HepG2 (cell line): ENCODE results near the gene PPP4C. TPM values are rescaled to one million over a fixed set of nuclear protein-coding genes. Genes with fewer than 3 reads are reported as not detected.

Experiments used
- AHDC1 ChIP-seq: sonication (generic); formaldehyde crosslinking; IDR thresholded peaks from 2 replicates; pipeline ENCODE4 v1.5.1; 2020; ENCODE audit warnings: mild to moderate bottlenecking, missing genetic modification reagents, borderline replicate concordance
- HDAC2 ChIP-seq: sonication (generic); formaldehyde crosslinking; IDR thresholded peaks from 2 replicates; pipeline ENCODE4 v1.4.0; 2020; ENCODE audit warnings: missing genetic modification reagents
- HNRNPL ChIP-seq: fragments of 200-400 bp; formaldehyde crosslinking; IDR thresholded peaks from 2 replicates; pipeline ENCODE4 v1.6.1; 2017; ENCODE audit warnings: mild to moderate bottlenecking, low read depth, low read length
- JUNB ChIP-seq: sonication (generic); formaldehyde crosslinking; IDR thresholded peaks from 2 replicates; pipeline ENCODE4 v1.8.0; 2022; ENCODE audit warnings: missing genetic modification reagents, mild to moderate bottlenecking, borderline replicate concordance
- MEIS1 ChIP-seq: sonication (generic); formaldehyde crosslinking; IDR thresholded peaks from 2 replicates; pipeline ENCODE4 v1.9.0; 2021; ENCODE audit warnings: mild to moderate bottlenecking, missing genetic modification reagents, moderate library complexity, borderline replicate concordance
- POLR2AphosphoS5 ChIP-seq: IDR thresholded peaks from 2 replicates; pipeline ENCODE4 v1.6.1; 2012; ENCODE audit warnings: low read depth, low read length
- TARDBP ChIP-seq: sonication (generic); formaldehyde crosslinking; IDR thresholded peaks from 2 replicates; pipeline ENCODE4 v1.8.0; 2022; ENCODE audit warnings: mild to moderate bottlenecking, missing genetic modification reagents
- ZBTB14 ChIP-seq: sonication (generic); formaldehyde crosslinking; IDR thresholded peaks from 2 replicates; pipeline ENCODE4 v1.4.0; 2020; ENCODE audit warnings: missing genetic modification reagents
- ZNF143 ChIP-seq: sonication (generic); formaldehyde crosslinking; IDR thresholded peaks from 2 replicates; pipeline ENCODE4 v1.4.0; 2020; ENCODE audit warnings: missing genetic modification reagents
- ZNF556 ChIP-seq: sonication (generic); formaldehyde crosslinking; IDR thresholded peaks from 2 replicates; pipeline ENCODE4 v1.4.0; 2020; ENCODE audit warnings: mild to moderate bottlenecking, missing genetic modification reagents, borderline replicate concordance
- polyA plus RNA-seq, 8 experiments: library from polyadenylated mRNA; depleted of rRNA in 3 of 8; stranded (reverse) in 7 of 8; unstranded in 1 of 8; fragments of >200 nt; fragmentation: Illumina TruSeq in 4 of 8; extraction: Trizol in 4 of 8; gene quantifications; 2 replicates each; pipeline versions ENCODE4 v1.2.1 to v1.2.3, GENCODE V29; 2011 to 2016; ENCODE audit warnings: low read depth in 4 of 8, missing spikeins in 1 of 8, mixed read lengths in 1 of 8; ENCODE audit not compliant: insufficient read depth in 1 of 8
- total RNA-seq, 5 experiments: library from RNA; depleted of rRNA; stranded (reverse); fragments of >200 nt; fragmentation: Illumina TruSeq; extraction: Trizol; gene quantifications; 2 replicates each; pipeline ENCODE4 v1.2.3, GENCODE V29; 2016; ENCODE audit warnings: low read depth in 1 of 5
- TF ChIP-seq, protein P1 (sequence below): sonication (generic); formaldehyde crosslinking; IDR thresholded peaks from 2 replicates; pipeline ENCODE4 v1.8.0; 2022; ENCODE audit warnings: missing genetic modification reagents, low read depth, mild to moderate bottlenecking, borderline replicate concordance
- TF ChIP-seq, protein P2 (sequence below): IDR thresholded peaks from 2 replicates; pipeline ENCODE4 v1.6.1; 2012; ENCODE audit warnings: low read length, improper control_type of control experiment
- TF ChIP-seq, protein P3 (sequence below): sonication (generic); formaldehyde crosslinking; IDR thresholded peaks from 2 replicates; pipeline ENCODE4 v1.5.0; 2020; ENCODE audit warnings: missing genetic modification reagents, mild to moderate bottlenecking, borderline replicate concordance

PPP4C gene
- total and polyA plus RNA-seq, 2 of the 13 experiments (the other 11 are each of a cell fraction or from before 2014, with no cell fraction given): 176 to 220 TPM

GRCh38 chr16:30075503-30076275, at the start of gene PPP4C (continued):
- peak; percentile 35; the same call in 1 of the 2 replicates for TF ChIP-seq AHDC1 (CRISPR knock-in tag)
- TF ChIP-seq, protein P1, sequence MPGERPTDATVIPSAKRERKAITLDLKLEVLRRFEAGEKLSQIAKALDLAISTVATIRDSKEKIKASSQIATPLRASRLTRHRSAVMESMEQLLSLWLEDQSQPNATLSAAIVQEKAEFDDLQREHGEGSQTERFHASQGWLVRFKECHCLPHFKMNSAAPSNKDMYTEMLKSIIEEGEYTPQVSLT (CRISPR knock-in tag): no peak
- TF ChIP-seq POLR2AphosphoS5: peak; percentile 100
- peak; percentile 31; the same call in 1 of the 2 replicates for TF ChIP-seq ZBTB14 (CRISPR knock-in tag)
- 0 out of 2 replicates have a peak, but pooled peaks have one; percentile 50 for TF ChIP-seq HNRNPL
- no peak for TF ChIP-seq ZNF556 (CRISPR knock-in tag)
- peak; percentile 40; the same call in 1 of the 2 replicates for TF ChIP-seq JUNB (CRISPR knock-in tag)
- TF ChIP-seq, protein P2, sequence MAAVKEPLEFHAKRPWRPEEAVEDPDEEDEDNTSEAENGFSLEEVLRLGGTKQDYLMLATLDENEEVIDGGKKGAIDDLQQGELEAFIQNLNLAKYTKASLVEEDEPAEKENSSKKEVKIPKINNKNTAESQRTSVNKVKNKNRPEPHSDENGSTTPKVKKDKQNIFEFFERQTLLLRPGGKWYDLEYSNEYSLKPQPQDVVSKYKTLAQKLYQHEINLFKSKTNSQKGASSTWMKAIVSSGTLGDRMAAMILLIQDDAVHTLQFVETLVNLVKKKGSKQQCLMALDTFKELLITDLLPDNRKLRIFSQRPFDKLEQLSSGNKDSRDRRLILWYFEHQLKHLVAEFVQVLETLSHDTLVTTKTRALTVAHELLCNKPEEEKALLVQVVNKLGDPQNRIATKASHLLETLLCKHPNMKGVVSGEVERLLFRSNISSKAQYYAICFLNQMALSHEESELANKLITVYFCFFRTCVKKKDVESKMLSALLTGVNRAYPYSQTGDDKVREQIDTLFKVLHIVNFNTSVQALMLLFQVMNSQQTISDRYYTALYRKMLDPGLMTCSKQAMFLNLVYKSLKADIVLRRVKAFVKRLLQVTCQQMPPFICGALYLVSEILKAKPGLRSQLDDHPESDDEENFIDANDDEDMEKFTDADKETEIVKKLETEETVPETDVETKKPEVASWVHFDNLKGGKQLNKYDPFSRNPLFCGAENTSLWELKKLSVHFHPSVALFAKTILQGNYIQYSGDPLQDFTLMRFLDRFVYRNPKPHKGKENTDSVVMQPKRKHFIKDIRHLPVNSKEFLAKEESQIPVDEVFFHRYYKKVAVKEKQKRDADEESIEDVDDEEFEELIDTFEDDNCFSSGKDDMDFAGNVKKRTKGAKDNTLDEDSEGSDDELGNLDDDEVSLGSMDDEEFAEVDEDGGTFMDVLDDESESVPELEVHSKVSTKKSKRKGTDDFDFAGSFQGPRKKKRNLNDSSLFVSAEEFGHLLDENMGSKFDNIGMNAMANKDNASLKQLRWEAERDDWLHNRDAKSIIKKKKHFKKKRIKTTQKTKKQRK: no peak
- no peak for TF ChIP-seq MEIS1
- peak; percentile 81 for TF ChIP-seq TARDBP (CRISPR knock-in tag)
- TF ChIP-seq ZNF143 (CRISPR knock-in tag): peak; percentile 37; the same call in 1 of the 2 replicates
- 0 out of 2 replicates have a peak, but pooled peaks have one; percentile 10 for TF ChIP-seq HDAC2 (CRISPR knock-in tag)
- TF ChIP-seq, protein P3, sequence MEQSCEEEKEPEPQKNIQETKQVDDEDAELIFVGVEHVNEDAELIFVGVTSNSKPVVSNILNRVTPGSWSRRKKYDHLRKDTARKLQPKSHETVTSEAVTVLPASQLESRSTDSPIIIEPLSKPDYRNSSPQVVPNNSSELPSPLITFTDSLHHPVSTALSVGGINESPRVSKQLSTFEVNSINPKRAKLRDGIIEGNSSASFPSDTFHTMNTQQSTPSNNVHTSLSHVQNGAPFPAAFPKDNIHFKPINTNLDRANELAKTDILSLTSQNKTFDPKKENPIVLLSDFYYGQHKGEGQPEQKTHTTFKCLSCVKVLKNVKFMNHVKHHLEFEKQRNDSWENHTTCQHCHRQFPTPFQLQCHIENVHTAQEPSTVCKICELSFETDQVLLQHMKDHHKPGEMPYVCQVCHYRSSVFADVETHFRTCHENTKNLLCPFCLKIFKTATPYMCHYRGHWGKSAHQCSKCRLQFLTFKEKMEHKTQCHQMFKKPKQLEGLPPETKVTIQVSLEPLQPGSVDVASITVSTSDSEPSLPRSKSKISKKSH (CRISPR knock-in tag): peak; percentile 58; the same call in 1 of the 2 replicates
